ENCODE data around the gene BIRC2.
A peak's percentile ranks its signal among the peaks of the same experiment; 100 is the strongest.
"Not testable (repeated sequence)": the region's sequence is repeated elsewhere in the genome, so short reads cannot be mapped to it uniquely, and the experiment has no call there.

The BIRC2 gene

DNA sequence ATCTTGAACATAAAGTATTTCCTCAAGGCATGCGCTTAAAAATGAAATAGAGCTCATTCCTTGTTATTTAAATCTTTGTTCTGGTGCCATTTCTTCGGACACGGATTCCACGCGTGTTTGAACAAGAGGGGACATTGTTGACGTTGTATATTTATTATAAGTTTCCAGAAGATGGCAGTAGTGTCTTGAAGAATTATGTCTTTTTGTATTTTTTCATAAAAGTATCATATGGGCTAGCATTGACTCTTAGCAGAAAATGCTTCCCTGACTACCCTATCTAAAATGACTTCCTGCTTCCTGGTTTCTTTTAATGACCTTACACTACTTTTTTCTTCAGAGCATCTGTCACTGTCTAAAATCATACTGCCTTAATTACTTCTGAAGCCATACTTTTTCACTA is 20.4 kb downstream of the BIRC2 start:
- H3K4me2 ChIP-seq (ENCODE audit: low read depth, low read length), result no peak overlapping the region
- no peak overlapping the region for H3K4me3 ChIP-seq (ENCODE audit: low read length)
- H3K4me1 ChIP-seq (ENCODE audit: low read length), result peaks cover 5% of the 10 kb centered on the region; the same call in 1 of the 2 replicates
- no peaks in the 10 kb centered on the region for H3K79me2 ChIP-seq (ENCODE audit: low read length)
- 0 out of 2 replicates have a peak, but pooled peaks cover 3% of the 10 kb centered on the region for H3F3A ChIP-seq (ENCODE audit: insufficient read depth, low read length)
- no peak overlapping the region for H3K27ac ChIP-seq (ENCODE audit: low read length)
- DNase-seq, result no peak
- H3K27me3 ChIP-seq (replicated peaks; ENCODE audit: insufficient read depth, low read length), result no peaks in the 10 kb centered on the region
- H2AFZ ChIP-seq (ENCODE audit: low read length), result no peak overlapping the region
- no peaks in the 10 kb centered on the region for H3K9me2 ChIP-seq (replicated peaks; ENCODE audit: insufficient read depth, low read length)
- H3K36me3 ChIP-seq (replicated peaks; ENCODE audit: insufficient read depth, low read length), result peaks cover 4% of the 10 kb centered on the region; the same call in 1 of the 2 replicates
- no peak for TF ChIP-seq EZH2phosphoT487 (IDR thresholded peaks at IDR 0.05; ENCODE audit: low read length)
- TF ChIP-seq EZH2 (optimal IDR thresholded peaks at IDR 0.05; ENCODE audit: low read depth, low read length), result no peak
- TF ChIP-seq, protein P1, sequence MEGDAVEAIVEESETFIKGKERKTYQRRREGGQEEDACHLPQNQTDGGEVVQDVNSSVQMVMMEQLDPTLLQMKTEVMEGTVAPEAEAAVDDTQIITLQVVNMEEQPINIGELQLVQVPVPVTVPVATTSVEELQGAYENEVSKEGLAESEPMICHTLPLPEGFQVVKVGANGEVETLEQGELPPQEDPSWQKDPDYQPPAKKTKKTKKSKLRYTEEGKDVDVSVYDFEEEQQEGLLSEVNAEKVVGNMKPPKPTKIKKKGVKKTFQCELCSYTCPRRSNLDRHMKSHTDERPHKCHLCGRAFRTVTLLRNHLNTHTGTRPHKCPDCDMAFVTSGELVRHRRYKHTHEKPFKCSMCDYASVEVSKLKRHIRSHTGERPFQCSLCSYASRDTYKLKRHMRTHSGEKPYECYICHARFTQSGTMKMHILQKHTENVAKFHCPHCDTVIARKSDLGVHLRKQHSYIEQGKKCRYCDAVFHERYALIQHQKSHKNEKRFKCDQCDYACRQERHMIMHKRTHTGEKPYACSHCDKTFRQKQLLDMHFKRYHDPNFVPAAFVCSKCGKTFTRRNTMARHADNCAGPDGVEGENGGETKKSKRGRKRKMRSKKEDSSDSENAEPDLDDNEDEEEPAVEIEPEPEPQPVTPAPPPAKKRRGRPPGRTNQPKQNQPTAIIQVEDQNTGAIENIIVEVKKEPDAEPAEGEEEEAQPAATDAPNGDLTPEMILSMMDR (IDR thresholded peaks at IDR 0.05; ENCODE audit: low read length), result no peak; the same call in 1 of the 2 replicates
- H3K9ac ChIP-seq (ENCODE audit: low read length), result no peak overlapping the region
- H3K9me3 ChIP-seq (replicated peaks; ENCODE audit: insufficient read depth, low read length), result no peaks in the 10 kb centered on the region
- no peaks in the 10 kb centered on the region for H4K20me1 ChIP-seq (ENCODE audit: insufficient read depth, low read length)

DNA sequence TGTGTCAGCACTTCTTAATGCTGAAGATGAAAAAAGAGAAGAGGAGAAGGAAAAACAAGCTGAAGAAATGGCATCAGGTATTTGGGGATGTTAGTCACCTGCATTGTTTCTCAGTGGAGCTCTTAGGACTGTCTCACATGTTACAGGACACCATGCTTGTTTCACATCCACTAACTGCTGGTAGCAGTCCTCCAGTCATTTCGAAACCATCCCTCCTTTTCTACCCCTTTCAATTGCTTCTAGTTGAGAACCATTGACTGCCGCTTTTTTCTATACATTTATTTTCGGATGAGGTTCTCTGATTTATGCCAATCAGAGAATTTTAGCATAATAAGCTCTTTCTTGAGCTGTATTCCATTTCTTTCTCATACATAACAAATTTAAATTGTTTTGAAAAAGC is 21.5 kb downstream of the BIRC2 start:
- Histone ChIP-seq H3K79me2 (ENCODE audit: low read length) (no peaks in the 10 kb centered on the region), H3K9me3 (replicated peaks; ENCODE audit: insufficient read depth, low read length) (no peaks in the 10 kb centered on the region), H3K4me1 (ENCODE audit: low read length) (peaks cover 5% of the 10 kb centered on the region; the same call in 1 of the 2 replicates), H4K20me1 (ENCODE audit: insufficient read depth, low read length) (no peaks in the 10 kb centered on the region), H3K4me2 (ENCODE audit: low read depth, low read length) (no peak overlapping the region), H3K9ac (ENCODE audit: low read length) (no peak overlapping the region), H3K27me3 (replicated peaks; ENCODE audit: insufficient read depth, low read length) (no peaks in the 10 kb centered on the region), H3K27ac (ENCODE audit: low read length) (no peak overlapping the region), H2AFZ (ENCODE audit: low read length) (no peak overlapping the region), H3F3A (ENCODE audit: insufficient read depth, low read length) (0 out of 2 replicates have a peak, but pooled peaks cover 3% of the 10 kb centered on the region), H3K36me3 (replicated peaks; ENCODE audit: insufficient read depth, low read length) (peaks cover 4% of the 10 kb centered on the region; the same call in 1 of the 2 replicates), H3K9me2 (replicated peaks; ENCODE audit: insufficient read depth, low read length) (no peaks in the 10 kb centered on the region), H3K4me3 (ENCODE audit: low read length) (no peak overlapping the region)
- TF ChIP-seq, protein P1 (IDR thresholded peaks at IDR 0.05; ENCODE audit: low read length), result no peak
- TF ChIP-seq EZH2phosphoT487 (IDR thresholded peaks at IDR 0.05; ENCODE audit: low read length) (no peak), EZH2 (optimal IDR thresholded peaks at IDR 0.05; ENCODE audit: low read depth, low read length) (no peak)
- DNase-seq, result peak; percentile 14

DNA sequence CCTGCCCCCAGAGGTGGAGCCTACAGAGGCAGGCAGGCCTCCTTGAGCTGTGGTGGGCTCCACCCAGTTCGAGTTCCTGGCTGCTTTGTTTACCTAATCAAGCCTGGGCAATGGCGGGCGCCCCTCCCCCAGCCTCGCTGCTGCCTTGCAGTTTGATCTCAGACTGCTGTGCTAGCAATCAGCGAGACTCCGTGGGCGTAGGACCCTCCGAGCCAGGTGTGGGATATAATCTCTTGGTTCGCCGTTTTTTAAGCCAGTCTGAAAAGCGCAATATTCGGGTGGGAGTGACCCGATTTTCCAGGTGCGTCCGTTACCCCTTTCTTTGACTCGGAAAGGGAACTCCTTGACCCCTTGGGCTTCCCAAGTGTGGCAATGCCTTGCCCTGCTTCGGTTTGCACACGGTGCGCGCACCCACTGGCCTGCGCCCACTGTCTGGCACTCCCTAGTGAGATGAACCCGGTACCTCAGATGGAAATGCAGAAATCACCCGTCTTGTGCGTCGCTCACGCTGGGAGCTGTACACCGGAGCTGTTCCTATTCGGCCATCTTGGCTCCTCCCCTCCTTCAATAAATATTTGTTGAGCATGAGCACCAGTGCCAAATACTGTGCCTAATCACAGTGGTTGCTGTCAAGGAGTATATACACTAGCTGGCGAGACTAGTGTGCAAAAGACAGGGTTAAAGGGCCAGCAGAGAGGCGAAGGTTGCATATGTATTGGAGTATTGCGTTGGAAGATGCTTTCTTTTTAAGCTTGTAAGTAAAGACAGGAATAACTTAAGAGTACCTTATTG is 27.8 kb downstream of the BIRC2 start:
- H3K27me3 ChIP-seq (replicated peaks; ENCODE audit: insufficient read depth, low read length); H2AFZ ChIP-seq (ENCODE audit: low read length); H3F3A ChIP-seq (ENCODE audit: insufficient read depth, low read length); H3K27ac ChIP-seq (ENCODE audit: low read length); H3K9me3 ChIP-seq (replicated peaks; ENCODE audit: insufficient read depth, low read length); H4K20me1 ChIP-seq (ENCODE audit: insufficient read depth, low read length); DNase-seq; H3K9ac ChIP-seq (ENCODE audit: low read length); H3K36me3 ChIP-seq (replicated peaks; ENCODE audit: insufficient read depth, low read length); H3K4me2 ChIP-seq (ENCODE audit: low read depth, low read length); H3K79me2 ChIP-seq (ENCODE audit: low read length); H3K4me1 ChIP-seq (ENCODE audit: low read length); H3K9me2 ChIP-seq (replicated peaks; ENCODE audit: insufficient read depth, low read length); H3K4me3 ChIP-seq (ENCODE audit: low read length): not testable (repeated sequence)
